ENCODE measurements around the gene PDE4D.
"Not testable (repeated sequence)": the region's sequence is repeated elsewhere in the genome, so short reads cannot be mapped to it uniquely, and the experiment has no call there.

PDE4D gene

GRCh38 chr5:59416451-59416850, 477.1 kb downstream of the PDE4D start:
- Mint-ChIP-seq H3K4me1 (no peaks in the 10 kb centered on the region), H3K27ac (no peak overlapping the region)

GRCh38 chr5:59416026-59416425, 477.5 kb downstream of the PDE4D start:
- no peak for DNase-seq
- H3K27ac Mint-ChIP-seq = no peak overlapping the region
- H3K27me3 Mint-ChIP-seq = no peaks in the 10 kb centered on the region
- no peaks in the 10 kb centered on the region for H3K36me3 Mint-ChIP-seq
- CTCF ChIA-PET = no interaction called here
- no peaks in the 10 kb centered on the region for H3K9me3 Mint-ChIP-seq
- H3K4me3 Mint-ChIP-seq = no peak overlapping the region
- H3K4me1 Mint-ChIP-seq = no peaks in the 10 kb centered on the region

More at GRCh38 chr5:59416451-59416850, 477.1 kb downstream of the PDE4D start:
- no peaks in the 10 kb centered on the region for H3K9me3 Mint-ChIP-seq
- DNase-seq = no peak
- no peak overlapping the region for H3K4me3 Mint-ChIP-seq
- H3K36me3 Mint-ChIP-seq = no peaks in the 10 kb centered on the region
- CTCF ChIA-PET = no interaction called here
- no peaks in the 10 kb centered on the region for H3K27me3 Mint-ChIP-seq

GRCh38 chr5:59412428-59412827, 481.1 kb downstream of the PDE4D start:
- CTCF ChIA-PET = no interaction called here
- H3K36me3 Mint-ChIP-seq = no peaks in the 10 kb centered on the region

GRCh38 chr5:59408997-59409396, 484.5 kb downstream of the PDE4D start:
- H3K27ac Mint-ChIP-seq = not testable (repeated sequence)

More at GRCh38 chr5:59412428-59412827, 481.1 kb downstream of the PDE4D start:
- Mint-ChIP-seq H3K4me3 (no peak overlapping the region), H3K4me1 (no peaks in the 10 kb centered on the region), H3K27ac (no peak overlapping the region), H3K9me3 (peaks cover 1% of the 10 kb centered on the region), H3K27me3 (no peaks in the 10 kb centered on the region)
- DNase-seq = no peak

GRCh38 chr5:59407967-59408366, 485.6 kb downstream of the PDE4D start:
- Mint-ChIP-seq H3K27ac (no peak overlapping the region), H3K9me3 (peaks cover 1% of the 10 kb centered on the region)

More at GRCh38 chr5:59408997-59409396, 484.5 kb downstream of the PDE4D start:
- H3K4me3 Mint-ChIP-seq, DNase-seq, H3K36me3 Mint-ChIP-seq, H3K9me3 Mint-ChIP-seq, H3K4me1 Mint-ChIP-seq, H3K27me3 Mint-ChIP-seq, CTCF ChIA-PET: not testable (repeated sequence)

GRCh38 chr5:59401637-59402036, 491.9 kb downstream of the PDE4D start:
- Mint-ChIP-seq H3K4me3 (no peak overlapping the region), H3K36me3 (no peaks in the 10 kb centered on the region), H3K27ac (no peak overlapping the region), H3K27me3 (no peaks in the 10 kb centered on the region), H3K9me3 (no peaks in the 10 kb centered on the region), H3K4me1 (no peaks in the 10 kb centered on the region)
- DNase-seq = no peak
- CTCF ChIA-PET = no interaction called here

More at GRCh38 chr5:59407967-59408366, 485.6 kb downstream of the PDE4D start:
- CTCF ChIA-PET = no interaction called here
- no peaks in the 10 kb centered on the region for H3K36me3 Mint-ChIP-seq
- no peak overlapping the region for H3K4me3 Mint-ChIP-seq
- no peak for DNase-seq
- H3K4me1 Mint-ChIP-seq = no peaks in the 10 kb centered on the region
- no peaks in the 10 kb centered on the region for H3K27me3 Mint-ChIP-seq

- H3K9me3 Mint-ChIP-seq, H3K4me1 Mint-ChIP-seq, H3K36me3 Mint-ChIP-seq, H3K27me3 Mint-ChIP-seq, CTCF ChIA-PET, DNase-seq, H3K27ac Mint-ChIP-seq, H3K4me3 Mint-ChIP-seq: not testable (repeated sequence)
Measured at GRCh38 chr5:59394956-59395355, 498.6 kb downstream of the PDE4D start.

GRCh38 chr5:59393585-59394420, 499.7 kb downstream of the PDE4D start:
- CTCF ChIA-PET = interaction anchor here (2.1 kb wide), 1 partner anchor 279 kb away, joined by 5 read pairs; no protein-coding TSS in a partner anchor
- peaks cover 4% of the 10 kb centered on the region for H3K27me3 Mint-ChIP-seq

GRCh38 chr5:59391576-59391975, 501.9 kb downstream of the PDE4D start:
- H3K4me3 Mint-ChIP-seq = no peak overlapping the region
- no peaks in the 10 kb centered on the region for H3K9me3 Mint-ChIP-seq
- no peaks in the 10 kb centered on the region for H3K36me3 Mint-ChIP-seq
- peaks cover 4% of the 10 kb centered on the region for H3K27me3 Mint-ChIP-seq
- DNase-seq = no peak
- no peak overlapping the region for H3K27ac Mint-ChIP-seq
- no peaks in the 10 kb centered on the region for H3K4me1 Mint-ChIP-seq
- CTCF ChIA-PET = interaction anchor here (1.1 to 6.0 kb wide), 5 partner anchors 11 to 409 kb away, joined by 3 to 31 read pairs (median 5); no protein-coding TSS in a partner anchor

More at GRCh38 chr5:59393585-59394420, 499.7 kb downstream of the PDE4D start:
- no peaks in the 10 kb centered on the region for H3K4me1 Mint-ChIP-seq
- no peaks in the 10 kb centered on the region for H3K36me3 Mint-ChIP-seq
- H3K27ac Mint-ChIP-seq = no peak overlapping the region
- H3K9me3 Mint-ChIP-seq = no peaks in the 10 kb centered on the region
- DNase-seq = no peak
- no peak overlapping the region for H3K4me3 Mint-ChIP-seq

- CTCF ChIA-PET = interaction anchor here (0.9 to 6.0 kb wide), 6 partner anchors 10 to 409 kb away, joined by 3 to 31 read pairs (median 3); no protein-coding TSS in a partner anchor
- H3K4me3 Mint-ChIP-seq = no peak overlapping the region
- DNase-seq = no peak
- no peaks in the 10 kb centered on the region for H3K9me3 Mint-ChIP-seq
- H3K27ac Mint-ChIP-seq = no peak overlapping the region
- no peaks in the 10 kb centered on the region for H3K4me1 Mint-ChIP-seq
- peaks cover 8% of the 10 kb centered on the region for H3K27me3 Mint-ChIP-seq
- H3K36me3 Mint-ChIP-seq = no peaks in the 10 kb centered on the region
Measured at GRCh38 chr5:59390989-59391388, 502.5 kb downstream of the PDE4D start.

GRCh38 chr5:59390074-59390659, 503.4 kb downstream of the PDE4D start:
- peak; percentile 21 for DNase-seq

GRCh38 chr5:59387127-59387526, 506.4 kb downstream of the PDE4D start:
- no peaks in the 10 kb centered on the region for H3K4me1 Mint-ChIP-seq
- no peaks in the 10 kb centered on the region for H3K9me3 Mint-ChIP-seq
- H3K36me3 Mint-ChIP-seq = no peaks in the 10 kb centered on the region
- no peak overlapping the region for H3K4me3 Mint-ChIP-seq
- no peak for DNase-seq
- CTCF ChIA-PET = interaction anchor here (1.6 to 6.0 kb wide), 3 partner anchors 199 to 413 kb away, joined by 5 to 31 read pairs (median 28); no protein-coding TSS in a partner anchor
- H3K27ac Mint-ChIP-seq = no peak overlapping the region
- peaks cover 8% of the 10 kb centered on the region for H3K27me3 Mint-ChIP-seq

More at GRCh38 chr5:59390074-59390659, 503.4 kb downstream of the PDE4D start:
- peaks cover 12% of the 10 kb centered on the region for H3K27me3 Mint-ChIP-seq
- CTCF ChIA-PET = interaction anchor here (0.6 to 6.0 kb wide), 13 partner anchors 9 to 1149 kb away, joined by 3 to 31 read pairs (median 3); no protein-coding TSS in a partner anchor
- H3K4me3 Mint-ChIP-seq = no peak overlapping the region
- H3K27ac Mint-ChIP-seq = no peak overlapping the region
- no peaks in the 10 kb centered on the region for H3K36me3 Mint-ChIP-seq
- H3K9me3 Mint-ChIP-seq = no peaks in the 10 kb centered on the region
- H3K4me1 Mint-ChIP-seq = no peaks in the 10 kb centered on the region

- H3K27ac Mint-ChIP-seq = no peak overlapping the region
- H3K27me3 Mint-ChIP-seq = peaks cover 8% of the 10 kb centered on the region
- no peaks in the 10 kb centered on the region for H3K36me3 Mint-ChIP-seq
- no peaks in the 10 kb centered on the region for H3K4me1 Mint-ChIP-seq
- H3K9me3 Mint-ChIP-seq = no peaks in the 10 kb centered on the region
- H3K4me3 Mint-ChIP-seq = no peak overlapping the region
- CTCF ChIA-PET = no interaction called here
- DNase-seq = no peak
Measured at GRCh38 chr5:59385700-59386099, 507.8 kb downstream of the PDE4D start.

GRCh38 chr5:59380350-59380951, 513.1 kb downstream of the PDE4D start:
- Mint-ChIP-seq H3K4me3 (no peak overlapping the region), H3K36me3 (no peaks in the 10 kb centered on the region), H3K27ac (no peak overlapping the region), H3K4me1 (no peaks in the 10 kb centered on the region), H3K9me3 (no peaks in the 10 kb centered on the region), H3K27me3 (peaks cover 6% of the 10 kb centered on the region)
- DNase-seq = peak; percentile 23
- CTCF ChIA-PET = interaction anchor here (0.7 to 2.7 kb wide), 25 partner anchors 9 to 494 kb away, joined by 3 to 45 read pairs (median 4); no protein-coding TSS in a partner anchor

Measured in activated naive CD4-positive, alpha-beta T cell treated with anti-CD3 and anti-CD28 coated beads, Interleukin-2, amount 10 ng/mL, durations not matched to agents 7 days and 5 days (primary cell).